Left ventricle myocardium inferior (tissue), 1 donor: Measurements from ENCODE around the gene NHEJ1. TPM values are rescaled to one million over a fixed set of nuclear protein-coding genes. Genes with fewer than 3 reads are reported as not detected.
A peak's percentile ranks its signal among the peaks of the same experiment; 100 is the strongest.

Experiments
- DNase-seq: peaks from one replicate; pipeline ENCODE4 v3.0.0-alpha.2; 2020
- H3K27ac ChIP-seq: fragments of 200-600 bp; replicated peaks from 2 replicates; pipeline ENCODE4 v1.8.0; 2021
- H3K27me3 ChIP-seq: fragments of 200-600 bp; 2 replicates; pipeline ENCODE4 v1.8.0; 2021; ENCODE audit warnings: low read depth
- H3K36me3 ChIP-seq: fragments of 200-600 bp; 2 replicates; pipeline ENCODE4 v1.8.0; 2021
- H3K4me1 ChIP-seq: fragments of 200-600 bp; 2 replicates; pipeline ENCODE4 v1.8.0; 2021
- H3K4me3 ChIP-seq: fragments of 200-600 bp; 2 replicates; pipeline ENCODE4 v1.8.0; 2021; ENCODE audit warnings: mild to moderate bottlenecking, moderate library complexity
- H3K9me3 ChIP-seq: fragments of 200-600 bp; replicated peaks from 2 replicates; pipeline ENCODE4 v1.8.0; 2021
- intact Hi-C: fragments of 100-400 bp; cut with micrococcal nuclease; formaldehyde crosslinking; loops from one replicate; pipeline ENCODE4 v1.11.0; 2022
- total RNA-seq: library from RNA; stranded (reverse); fragmentation: NEBNext Ultra II Directional; extraction: Animal tissue kit (Norgen Biotek cat#: 25700); gene quantifications from one replicate; pipeline ENCODE4 v1.2.1, GENCODE V29; 2021
- TF ChIP-seq, protein P1 (sequence below): fragments of 200-600 bp; IDR thresholded peaks from 2 replicates; pipeline ENCODE4 v1.8.0; 2021; ENCODE audit warnings: antibody characterized with exemption, mild to moderate bottlenecking, borderline replicate concordance
- donor health status: DM: no; HTN: yes; CAD: no; lungs with severe emphysema.

The NHEJ1 gene
- total RNA-seq, 1 donor from 2014 or later, result 6.4 TPM

DNA sequence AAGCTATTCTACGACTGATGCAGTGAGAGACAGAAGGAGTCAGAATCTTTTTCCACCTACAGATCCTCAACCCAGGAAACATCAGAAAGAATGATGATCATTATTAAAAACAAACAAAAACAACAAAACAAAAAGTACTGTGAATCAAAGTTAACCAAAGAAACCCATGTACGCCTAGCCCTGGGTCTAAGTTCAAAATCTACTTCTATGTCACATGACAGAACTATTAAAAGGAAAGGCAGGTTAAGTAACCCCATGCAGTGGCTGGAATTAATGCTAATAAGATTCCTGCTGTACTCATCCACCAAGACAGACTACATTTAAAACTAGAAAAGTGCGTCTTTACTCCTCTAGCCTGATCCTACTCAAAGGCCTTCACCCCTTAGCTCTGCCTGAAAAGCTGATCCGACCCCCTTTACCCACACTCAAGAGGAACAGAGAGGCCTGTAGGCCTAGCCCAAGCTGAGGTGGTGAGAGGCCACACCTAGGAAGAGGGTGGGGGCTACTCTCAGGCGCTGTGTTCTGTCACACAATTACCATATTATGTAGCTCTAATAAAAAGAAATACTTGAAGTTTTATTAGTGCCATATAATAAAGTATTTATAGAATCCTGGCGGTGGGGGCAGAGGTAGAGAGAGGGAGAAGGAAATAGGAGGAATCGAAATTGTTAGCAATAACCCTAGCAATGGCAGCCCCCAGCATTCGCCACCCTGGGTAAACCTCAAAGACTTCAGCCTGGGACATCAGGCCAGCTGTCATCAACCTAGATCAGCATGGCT is 37.1 kb downstream of the NHEJ1 start:
- no peak overlapping the region for H3K27ac ChIP-seq
- intact Hi-C loops, result loop anchor here (10.0 kb wide), 1 partner anchor 59 kb away; the partner anchor contains the start of gene IHH
- H3K4me1 ChIP-seq, result peaks cover 41% of the 10 kb centered on the region

DNA sequence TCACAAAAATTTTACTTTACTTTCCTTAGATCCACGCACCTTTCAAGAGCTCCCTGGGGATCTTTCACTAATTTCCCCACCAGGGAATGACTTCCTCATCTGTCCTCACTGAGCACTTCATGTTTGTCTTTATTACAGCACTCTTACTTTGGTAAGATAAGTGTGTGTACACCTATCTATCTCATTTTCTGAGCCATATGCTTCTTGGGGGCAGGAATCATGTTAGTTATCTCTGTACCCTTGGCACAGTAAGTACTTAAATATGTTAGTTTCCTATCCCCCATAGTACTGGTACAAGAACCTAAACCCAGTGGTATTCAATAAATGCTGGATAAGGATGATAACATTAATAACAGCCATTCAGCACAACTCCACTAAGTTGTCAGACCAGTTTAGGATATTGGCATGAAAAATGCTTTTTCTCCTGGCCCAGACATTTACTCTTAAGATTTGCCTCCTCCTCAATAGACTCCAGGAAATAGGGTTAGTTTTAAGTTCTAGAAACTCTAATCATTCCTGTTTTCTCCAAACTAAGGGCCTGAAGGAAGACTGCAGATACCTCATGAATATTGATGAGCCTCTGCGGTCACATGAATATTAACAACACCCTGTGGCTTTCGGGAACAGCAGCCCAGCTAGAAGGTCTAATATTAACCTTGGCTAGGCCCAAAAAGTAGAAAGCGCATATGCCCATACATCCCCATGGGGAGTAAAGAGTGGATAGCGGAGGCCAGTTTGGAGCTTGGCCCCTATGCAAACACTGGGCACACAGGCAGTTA is 38.2 kb downstream of the NHEJ1 start:
- H3K4me1 ChIP-seq, result peaks cover 49% of the 10 kb centered on the region
- H3K27me3 ChIP-seq, result peaks cover 5% of the 10 kb centered on the region
- no peaks in the 10 kb centered on the region for H3K36me3 ChIP-seq
- no peak overlapping the region for H3K27ac ChIP-seq
- no peak for DNase-seq
- H3K9me3 ChIP-seq, result no peaks in the 10 kb centered on the region
- TF ChIP-seq, protein P1, sequence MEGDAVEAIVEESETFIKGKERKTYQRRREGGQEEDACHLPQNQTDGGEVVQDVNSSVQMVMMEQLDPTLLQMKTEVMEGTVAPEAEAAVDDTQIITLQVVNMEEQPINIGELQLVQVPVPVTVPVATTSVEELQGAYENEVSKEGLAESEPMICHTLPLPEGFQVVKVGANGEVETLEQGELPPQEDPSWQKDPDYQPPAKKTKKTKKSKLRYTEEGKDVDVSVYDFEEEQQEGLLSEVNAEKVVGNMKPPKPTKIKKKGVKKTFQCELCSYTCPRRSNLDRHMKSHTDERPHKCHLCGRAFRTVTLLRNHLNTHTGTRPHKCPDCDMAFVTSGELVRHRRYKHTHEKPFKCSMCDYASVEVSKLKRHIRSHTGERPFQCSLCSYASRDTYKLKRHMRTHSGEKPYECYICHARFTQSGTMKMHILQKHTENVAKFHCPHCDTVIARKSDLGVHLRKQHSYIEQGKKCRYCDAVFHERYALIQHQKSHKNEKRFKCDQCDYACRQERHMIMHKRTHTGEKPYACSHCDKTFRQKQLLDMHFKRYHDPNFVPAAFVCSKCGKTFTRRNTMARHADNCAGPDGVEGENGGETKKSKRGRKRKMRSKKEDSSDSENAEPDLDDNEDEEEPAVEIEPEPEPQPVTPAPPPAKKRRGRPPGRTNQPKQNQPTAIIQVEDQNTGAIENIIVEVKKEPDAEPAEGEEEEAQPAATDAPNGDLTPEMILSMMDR, result no peak
- no peak overlapping the region for H3K4me3 ChIP-seq
- intact Hi-C loops, result loop anchor here (10.0 kb wide), 1 partner anchor 58 kb away; the partner anchor contains the start of gene IHH

More for the DNA sequence above, 37.1 kb downstream of the NHEJ1 start:
- no peaks in the 10 kb centered on the region for H3K9me3 ChIP-seq
- H3K36me3 ChIP-seq, result no peaks in the 10 kb centered on the region
- H3K27me3 ChIP-seq, result peaks cover 2% of the 10 kb centered on the region
- TF ChIP-seq, protein P1, result no peak
- H3K4me3 ChIP-seq, result no peak overlapping the region
- DNase-seq, result no peak

DNA sequence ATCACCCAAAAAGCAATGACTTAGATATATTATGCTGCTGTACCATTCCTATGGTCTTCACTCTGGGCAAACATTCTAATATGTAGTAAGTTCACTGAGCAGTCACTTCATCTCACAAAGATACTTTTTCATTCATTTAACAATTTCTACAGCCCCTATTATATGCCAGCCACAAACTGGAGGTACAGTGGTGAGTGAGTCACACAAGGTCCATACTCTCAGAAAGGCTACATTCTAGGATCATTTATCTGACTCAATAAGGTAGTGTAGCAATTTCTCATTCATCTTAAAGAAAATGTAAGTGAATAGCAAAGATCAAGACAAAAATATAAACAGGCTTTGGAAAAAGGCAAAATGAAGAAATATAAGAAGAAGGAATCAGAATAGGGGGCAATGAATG is 40.5 kb downstream of the NHEJ1 start:
- H3K27me3 ChIP-seq, result peaks cover 5% of the 10 kb centered on the region
- no peak overlapping the region for H3K27ac ChIP-seq
- no peak overlapping the region for H3K4me3 ChIP-seq
- peaks cover 29% of the 10 kb centered on the region for H3K4me1 ChIP-seq
- TF ChIP-seq, protein P1, result no peak
- DNase-seq, result no peak
- H3K36me3 ChIP-seq, result no peaks in the 10 kb centered on the region
- intact Hi-C loops, result loop anchor here (10.0 kb wide), 1 partner anchor 55 kb away; the partner anchor contains the start of gene IHH
- H3K9me3 ChIP-seq, result no peaks in the 10 kb centered on the region

GRCh38 chr2:219119422-219120043 is 41.1 kb downstream of the NHEJ1 start:
- intact Hi-C loops, result loop anchor here (10.0 kb wide), 1 partner anchor 55 kb away; the partner anchor contains the start of gene IHH
- Histone ChIP-seq H3K4me1 (peaks cover 23% of the 10 kb centered on the region), H3K9me3 (no peaks in the 10 kb centered on the region), H3K27me3 (peaks cover 5% of the 10 kb centered on the region), H3K36me3 (no peaks in the 10 kb centered on the region), H3K27ac (no peak overlapping the region), H3K4me3 (no peak overlapping the region)
- peak; percentile 43 for DNase-seq
- TF ChIP-seq, protein P1, result peak; percentile 80

DNA sequence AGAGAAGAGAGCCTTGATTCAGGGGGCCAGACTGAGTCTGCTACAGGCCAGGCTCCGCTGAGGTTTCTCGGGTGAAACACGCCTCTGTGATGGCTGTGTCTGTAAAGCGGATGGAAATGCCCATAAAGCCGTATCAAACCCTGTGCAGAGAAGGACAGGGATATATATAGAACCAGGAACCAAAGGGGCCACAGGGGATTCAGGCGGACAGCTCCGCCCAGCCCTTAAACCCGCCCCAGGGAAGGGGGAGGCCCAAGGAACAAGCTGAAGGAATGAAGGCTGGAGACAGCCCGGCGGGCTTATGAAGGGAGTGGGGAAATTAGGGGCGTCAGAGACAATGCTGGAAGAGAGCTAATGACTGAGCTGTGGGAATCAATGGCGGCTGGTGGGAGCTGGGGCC is 42.1 kb downstream of the NHEJ1 start:
- peak overlapping the region; percentile 28 for H3K27ac ChIP-seq
- DNase-seq, result peak; percentile 32
- intact Hi-C loops, result no loop called here
- H3K36me3 ChIP-seq, result no peaks in the 10 kb centered on the region
- TF ChIP-seq, protein P1, result no peak
- peaks cover 16% of the 10 kb centered on the region for H3K4me1 ChIP-seq
- H3K9me3 ChIP-seq, result no peaks in the 10 kb centered on the region
- H3K27me3 ChIP-seq, result peaks cover 5% of the 10 kb centered on the region
- peak overlapping the region; percentile 16 for H3K4me3 ChIP-seq
